HEK293 (cell line): ENCODE results near the gene CD37.

Source experiments
- CTCF ChIP-seq: fragments of 450-650 bp; formaldehyde crosslinking; IDR thresholded peaks from 2 replicates; pipeline ENCODE4 v1.5.1; 2016; ENCODE audit warnings: missing biosample characterization, missing genetic modification characterization
- ZNF514 ChIP-seq: fragments of 450-650 bp; formaldehyde crosslinking; IDR thresholded peaks from 2 replicates; pipeline ENCODE4 v1.5.1; 2016; ENCODE audit warnings: missing biosample characterization, missing genetic modification characterization
- ZNF747 ChIP-seq: fragments of 450-650 bp; formaldehyde crosslinking; IDR thresholded peaks from 2 replicates; pipeline ENCODE4 v1.5.1; 2016; ENCODE audit warnings: missing biosample characterization, missing genetic modification characterization

GRCh38 chr19:49362929-49363267 is 27.7 kb downstream of the CD37 start:
- TF ChIP-seq ZNF747 (no peak), CTCF (tag by site-specific recombination) (no peak), ZNF514 (tag by site-specific recombination) (no peak)
